Left ventricle myocardium inferior (tissue), 1 donor: Measurements from ENCODE around the gene FRYL. TPM values are rescaled to one million over a fixed set of nuclear protein-coding genes. Genes with fewer than 3 reads are reported as not detected.
"Not testable (repeated sequence)": the region's sequence is repeated elsewhere in the genome, so short reads cannot be mapped to it uniquely, and the experiment has no call there.

Experiments used
- DNase-seq: peaks from one replicate; pipeline ENCODE4 v3.0.0-alpha.2; 2020
- H3K27ac ChIP-seq: fragments of 200-600 bp; replicated peaks from 2 replicates; pipeline ENCODE4 v1.8.0; 2021
- H3K27me3 ChIP-seq: fragments of 200-600 bp; 2 replicates; pipeline ENCODE4 v1.8.0; 2021; ENCODE audit warnings: low read depth
- H3K36me3 ChIP-seq: fragments of 200-600 bp; 2 replicates; pipeline ENCODE4 v1.8.0; 2021
- H3K4me1 ChIP-seq: fragments of 200-600 bp; 2 replicates; pipeline ENCODE4 v1.8.0; 2021
- H3K4me3 ChIP-seq: fragments of 200-600 bp; 2 replicates; pipeline ENCODE4 v1.8.0; 2021; ENCODE audit warnings: mild to moderate bottlenecking, moderate library complexity
- H3K9me3 ChIP-seq: fragments of 200-600 bp; replicated peaks from 2 replicates; pipeline ENCODE4 v1.8.0; 2021
- intact Hi-C: fragments of 100-400 bp; cut with micrococcal nuclease; formaldehyde crosslinking; loops from one replicate; pipeline ENCODE4 v1.11.0; 2022
- total RNA-seq: library from RNA; stranded (reverse); fragmentation: NEBNext Ultra II Directional; extraction: Animal tissue kit (Norgen Biotek cat#: 25700); gene quantifications from one replicate; pipeline ENCODE4 v1.2.1, GENCODE V29; 2021
- TF ChIP-seq, protein P1 (sequence below): fragments of 200-600 bp; IDR thresholded peaks from 2 replicates; pipeline ENCODE4 v1.8.0; 2021; ENCODE audit warnings: antibody characterized with exemption, mild to moderate bottlenecking, borderline replicate concordance
- donor health status: DM: no; HTN: yes; CAD: no; lungs with severe emphysema.

FRYL gene
- total RNA-seq, 1 donor from 2014 or later = 33.2 TPM

DNA sequence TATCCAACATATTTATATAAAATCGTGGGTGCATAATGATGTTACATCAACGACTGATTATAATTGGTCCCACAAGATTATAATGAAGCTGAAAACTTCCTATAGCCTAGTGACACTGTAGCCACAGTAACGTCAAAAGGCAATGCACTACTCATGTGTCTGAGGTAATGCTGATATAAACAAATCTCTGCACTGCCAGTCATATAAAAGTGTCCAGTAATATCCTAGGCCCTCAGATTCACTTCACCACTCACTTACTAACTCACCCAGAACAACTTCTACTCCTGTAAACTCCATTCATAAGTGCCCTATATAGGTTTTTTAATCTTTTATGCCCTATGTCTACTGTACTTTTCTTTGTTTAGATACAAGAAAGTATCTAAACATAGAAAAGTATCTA lies 18.8 kb downstream of the FRYL start:
- TF ChIP-seq, protein P1, sequence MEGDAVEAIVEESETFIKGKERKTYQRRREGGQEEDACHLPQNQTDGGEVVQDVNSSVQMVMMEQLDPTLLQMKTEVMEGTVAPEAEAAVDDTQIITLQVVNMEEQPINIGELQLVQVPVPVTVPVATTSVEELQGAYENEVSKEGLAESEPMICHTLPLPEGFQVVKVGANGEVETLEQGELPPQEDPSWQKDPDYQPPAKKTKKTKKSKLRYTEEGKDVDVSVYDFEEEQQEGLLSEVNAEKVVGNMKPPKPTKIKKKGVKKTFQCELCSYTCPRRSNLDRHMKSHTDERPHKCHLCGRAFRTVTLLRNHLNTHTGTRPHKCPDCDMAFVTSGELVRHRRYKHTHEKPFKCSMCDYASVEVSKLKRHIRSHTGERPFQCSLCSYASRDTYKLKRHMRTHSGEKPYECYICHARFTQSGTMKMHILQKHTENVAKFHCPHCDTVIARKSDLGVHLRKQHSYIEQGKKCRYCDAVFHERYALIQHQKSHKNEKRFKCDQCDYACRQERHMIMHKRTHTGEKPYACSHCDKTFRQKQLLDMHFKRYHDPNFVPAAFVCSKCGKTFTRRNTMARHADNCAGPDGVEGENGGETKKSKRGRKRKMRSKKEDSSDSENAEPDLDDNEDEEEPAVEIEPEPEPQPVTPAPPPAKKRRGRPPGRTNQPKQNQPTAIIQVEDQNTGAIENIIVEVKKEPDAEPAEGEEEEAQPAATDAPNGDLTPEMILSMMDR = no peak
- Histone ChIP-seq H3K4me1 (peaks cover 48% of the 10 kb centered on the region), H3K27ac (no peak overlapping the region), H3K27me3 (no peaks in the 10 kb centered on the region), H3K9me3 (peaks cover 3% of the 10 kb centered on the region), H3K4me3 (no peak overlapping the region), H3K36me3 (no peaks in the 10 kb centered on the region)
- DNase-seq = no peak
- intact Hi-C loops = no loop called here

DNA sequence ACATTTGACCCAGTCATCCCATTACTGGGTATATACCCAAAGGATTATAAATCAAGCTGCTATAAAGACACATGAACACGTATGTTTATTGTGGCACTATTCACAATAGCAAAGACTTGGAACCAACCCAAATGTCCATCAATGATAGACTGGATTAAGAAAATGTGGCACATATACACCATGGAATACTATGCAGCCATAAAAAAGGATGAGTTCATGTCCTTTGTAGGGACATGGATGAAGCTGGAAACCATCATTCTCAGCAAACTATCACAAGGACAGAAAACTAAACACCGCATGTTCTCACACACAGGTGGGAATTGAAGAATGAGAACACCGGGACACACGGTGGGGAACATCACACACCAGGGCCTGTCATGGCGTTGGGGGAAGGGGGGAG lies 21.4 kb downstream of the FRYL start:
- H3K9me3 ChIP-seq, DNase-seq, H3K27ac ChIP-seq, H3K4me3 ChIP-seq, H3K36me3 ChIP-seq, H3K27me3 ChIP-seq, intact Hi-C loops: not testable (repeated sequence)
- peaks cover 43% of the 10 kb centered on the region for H3K4me1 ChIP-seq

DNA sequence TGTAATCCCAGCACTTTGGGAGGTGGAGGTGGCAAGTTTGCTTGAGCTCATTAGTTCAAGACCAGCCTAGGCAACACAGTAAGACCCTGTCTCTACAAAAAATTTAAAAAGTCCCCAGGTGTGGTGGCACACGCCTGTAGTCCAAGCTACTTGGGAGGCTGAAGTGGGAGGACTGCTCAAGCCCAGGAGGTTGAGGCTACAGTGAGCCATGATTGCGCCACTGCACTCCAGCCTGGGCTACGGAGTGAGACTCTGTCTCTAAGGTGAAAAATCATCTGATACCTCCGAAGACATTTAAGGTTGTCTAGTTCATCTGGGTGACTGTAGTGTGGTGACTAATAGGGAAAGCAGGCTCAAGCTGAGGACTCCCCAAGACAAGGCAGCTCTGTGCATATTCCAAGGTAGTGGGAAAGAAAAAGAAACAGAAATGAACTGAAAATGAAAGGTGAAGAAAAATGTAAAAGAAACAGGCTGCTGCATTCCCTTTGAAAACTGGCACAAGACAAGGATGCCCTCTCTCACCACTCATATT lies 23.3 kb downstream of the FRYL start:
- DNase-seq = no peak
- Histone ChIP-seq H3K27me3 (no peaks in the 10 kb centered on the region), H3K4me3 (no peak overlapping the region), H3K27ac (no peak overlapping the region), H3K4me1 (peaks cover 49% of the 10 kb centered on the region), H3K9me3 (peaks cover 3% of the 10 kb centered on the region), H3K36me3 (no peaks in the 10 kb centered on the region)
- TF ChIP-seq, protein P1 = no peak
- intact Hi-C loops = no loop called here

DNA sequence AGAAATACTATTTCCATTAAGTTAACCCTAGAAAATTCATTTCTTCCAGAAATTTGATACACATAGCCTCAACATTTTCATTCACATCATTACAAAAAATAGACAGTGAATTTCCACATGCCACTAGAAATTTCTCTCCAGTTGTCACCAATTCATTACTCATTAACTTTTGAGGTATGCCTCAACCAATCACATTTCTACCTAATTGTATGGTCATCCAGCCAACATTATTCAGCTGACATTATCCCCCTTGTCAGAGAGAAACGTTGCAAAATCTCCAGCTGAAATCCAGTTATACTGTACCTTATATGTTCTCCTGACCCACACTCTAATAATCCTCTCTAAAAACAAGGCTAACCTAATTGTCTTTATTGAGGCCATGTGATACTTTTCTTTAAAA lies 24.8 kb downstream of the FRYL start:
- Histone ChIP-seq H3K4me1 (peaks cover 48% of the 10 kb centered on the region), H3K27me3 (no peaks in the 10 kb centered on the region), H3K27ac (no peak overlapping the region), H3K4me3 (no peak overlapping the region), H3K9me3 (peaks cover 3% of the 10 kb centered on the region), H3K36me3 (no peaks in the 10 kb centered on the region)
- no peak for DNase-seq
- TF ChIP-seq, protein P1 = no peak
- intact Hi-C loops = no loop called here

DNA sequence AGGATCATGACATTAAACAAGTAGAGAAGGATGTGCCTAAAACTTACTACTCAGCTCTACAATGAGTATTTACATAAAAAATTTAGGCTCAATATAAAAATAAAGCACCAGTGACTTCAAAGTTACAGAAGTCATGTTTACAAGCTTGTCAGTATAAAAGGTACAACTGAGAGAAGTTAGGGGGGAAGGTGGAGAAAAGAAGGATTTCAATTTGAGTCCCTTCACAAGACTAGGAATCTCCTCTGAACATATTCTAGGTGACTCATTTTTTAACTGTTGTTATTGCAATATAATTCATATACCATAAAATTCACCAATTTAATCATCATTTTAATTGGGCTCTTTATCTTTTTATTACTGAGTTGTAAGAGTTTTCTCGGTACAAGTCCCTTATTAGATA lies 26.9 kb downstream of the FRYL start:
- no peaks in the 10 kb centered on the region for H3K36me3 ChIP-seq
- H3K27me3 ChIP-seq = no peaks in the 10 kb centered on the region
- intact Hi-C loops = no loop called here
- no peak overlapping the region for H3K4me3 ChIP-seq
- H3K4me1 ChIP-seq = peaks cover 63% of the 10 kb centered on the region
- TF ChIP-seq, protein P1 = no peak
- no peaks in the 10 kb centered on the region for H3K9me3 ChIP-seq
- H3K27ac ChIP-seq = peak overlapping the region; percentile 38
- no peak for DNase-seq

DNA sequence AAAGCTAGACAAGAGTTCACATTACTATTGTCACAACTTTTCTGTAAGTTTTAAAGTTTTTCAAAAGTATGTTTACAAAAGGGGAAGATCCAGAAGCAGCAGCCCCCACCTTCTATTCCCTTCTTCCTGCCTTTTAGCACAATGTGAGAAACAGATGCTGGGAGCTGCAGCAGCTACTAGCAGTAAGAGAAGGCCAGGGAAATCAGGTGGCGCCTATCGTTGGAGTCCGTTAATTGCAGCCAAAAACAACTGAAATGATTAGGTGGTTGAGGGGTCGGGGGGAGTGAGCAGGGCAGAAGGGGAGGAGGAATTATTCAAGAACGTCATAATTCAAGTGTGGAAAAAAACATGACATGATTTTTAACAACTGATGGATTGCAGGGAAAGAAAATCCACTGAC lies 27.4 kb downstream of the FRYL start:
- TF ChIP-seq, protein P1 = peak; percentile 20
- peak overlapping the region; percentile 38 for H3K27ac ChIP-seq
- DNase-seq = no peak
- no peaks in the 10 kb centered on the region for H3K36me3 ChIP-seq
- no peak overlapping the region for H3K4me3 ChIP-seq
- H3K27me3 ChIP-seq = no peaks in the 10 kb centered on the region
- H3K9me3 ChIP-seq = no peaks in the 10 kb centered on the region
- H3K4me1 ChIP-seq = peaks cover 67% of the 10 kb centered on the region
- intact Hi-C loops = no loop called here
